IMR-90 (cell line): ENCODE data around the gene PTPRN2. TPM values are rescaled to one million over a fixed set of nuclear protein-coding genes. Genes with fewer than 3 reads are reported as not detected.

Experiments
- ATAC-seq: fragments of 200-7000 bp; cut with Tn5 transposase; 2 replicates; pipeline ENCODE4 v1.9.1; 2020; ENCODE audit warnings: low read depth, mild to moderate bottlenecking, moderate library complexity
- BruUV-seq: library from RNA; stranded (reverse); fragments of 400-500 nt; replicated peaks from 2 replicates; lab custom pipeline; 2021; lab: Mats Ljungman, UMichigan
- CTCF ChIA-PET: fragments of 300-600 bp; formaldehyde crosslinking; extraction: SDS; loops from one replicate; lab custom pipeline; 2021; ENCODE audit warnings: antibody characterized with exemption; lab: Yijun Ruan, JAX
- POLR2A ChIA-PET: fragments of 300-600 bp; sonication (Branson Sonifier 250); formaldehyde crosslinking; loops from one replicate; lab custom pipeline; 2022; ENCODE audit warnings: antibody characterized with exemption; ENCODE audit not compliant: unreplicated experiment; lab: Charles Lee
- DNase-seq: peaks from one replicate; pipeline ENCODE4 v3.0.0; 2013
- H2AFZ ChIP-seq: replicated peaks from 2 replicates; pipeline ENCODE3; 2013; ENCODE audit warnings: low read length, mild to moderate bottlenecking; ENCODE audit not compliant: poor library complexity
- H2AK5ac ChIP-seq: 2 replicates; pipeline ENCODE4 v1.6.1; 2013; ENCODE audit warnings: low read depth, low read length, inconsistent platforms
- H2AK9ac ChIP-seq: replicated peaks from 2 replicates; pipeline ENCODE3; 2013; ENCODE audit warnings: mild to moderate bottlenecking, low read depth, low read length, moderate library complexity; ENCODE audit not compliant: poor library complexity
- H2BK120ac ChIP-seq: 2 replicates; pipeline ENCODE4 v1.6.1; 2013; ENCODE audit warnings: low read depth, low read length, inconsistent platforms
- H2BK15ac ChIP-seq: 3 replicates; pipeline ENCODE4 v1.6.1; 2013; ENCODE audit warnings: low read depth, low read length, inconsistent platforms
- H2BK20ac ChIP-seq: 2 replicates; pipeline ENCODE4 v1.6.1; 2013; ENCODE audit warnings: low read depth, mild to moderate bottlenecking, inconsistent platforms, low read length, moderate library complexity
- H2BK5ac ChIP-seq: 2 replicates; pipeline ENCODE4 v1.6.1; 2013; ENCODE audit warnings: mild to moderate bottlenecking, low read depth, low read length, inconsistent platforms; ENCODE audit not compliant: poor library complexity, severe bottlenecking
- H3K14ac ChIP-seq: replicated peaks from 2 replicates; pipeline ENCODE4 v1.6.1; 2013; ENCODE audit warnings: low read depth, low read length, inconsistent platforms
- H3K18ac ChIP-seq: 2 replicates; pipeline ENCODE4 v1.6.1; 2013; ENCODE audit warnings: low read depth, low read length, control low read depth
- H3K23ac ChIP-seq: 2 replicates; pipeline ENCODE4 v1.6.1; 2013; ENCODE audit warnings: low read depth, low read length, inconsistent platforms
- H3K27ac ChIP-seq: 2 replicates; pipeline ENCODE4 v1.5.1; 2013; ENCODE audit warnings: mild to moderate bottlenecking, control low read depth, low read length; ENCODE audit not compliant: insufficient read depth
- H3K27me3 ChIP-seq: 2 replicates; pipeline ENCODE4 v1.6.1; 2013; ENCODE audit warnings: low read length; ENCODE audit not compliant: control insufficient read depth, insufficient read depth
- H3K36me3 ChIP-seq: 2 replicates; pipeline ENCODE4 v1.6.1; 2013; ENCODE audit warnings: low read length, mixed read lengths; ENCODE audit not compliant: control insufficient read depth, insufficient read depth
- H3K4ac ChIP-seq: 2 replicates; pipeline ENCODE4 v1.6.1; 2013; ENCODE audit warnings: low read depth, low read length, inconsistent platforms
- H3K4me1 ChIP-seq: 2 replicates; pipeline ENCODE4 v1.6.1; 2013; ENCODE audit warnings: low read length, mixed read lengths; ENCODE audit not compliant: control insufficient read depth, insufficient read depth
- H3K4me2 ChIP-seq: 2 replicates; pipeline ENCODE4 v1.6.1; 2013; ENCODE audit warnings: low read depth, mild to moderate bottlenecking, control low read depth, low read length, moderate library complexity
- H3K4me3 ChIP-seq: 2 replicates; pipeline ENCODE4 v1.5.1; 2013; ENCODE audit warnings: low read depth, mild to moderate bottlenecking, control low read depth, low read length, moderate library complexity; ENCODE audit not compliant: insufficient read depth
- H3K56ac ChIP-seq: 2 replicates; pipeline ENCODE4 v1.6.1; 2013; ENCODE audit warnings: low read length, inconsistent platforms; ENCODE audit not compliant: insufficient read depth; ENCODE audit errors: extremely low read depth
- H3K79me1 ChIP-seq, 2 experiments: 2 replicates each; pipeline ENCODE4 v1.6.1; 2013; ENCODE audit warnings: low read length in 2 of 2, inconsistent platforms in 1 of 2, low read depth in 1 of 2
- H3K9ac ChIP-seq: 2 replicates; pipeline ENCODE4 v1.6.1; 2013; ENCODE audit warnings: low read depth, low read length, control low read depth
- H3K9me1 ChIP-seq: 2 replicates; pipeline ENCODE4 v1.6.1; 2013; ENCODE audit warnings: low read length, inconsistent platforms; ENCODE audit not compliant: insufficient read depth
- H3K9me3 ChIP-seq: 2 replicates; pipeline ENCODE4 v1.6.1; 2013; ENCODE audit warnings: low read length; ENCODE audit not compliant: control insufficient read depth, insufficient read depth
- H4K20me1 ChIP-seq: 2 replicates; pipeline ENCODE4 v1.6.1; 2013; ENCODE audit warnings: low read length, inconsistent platforms; ENCODE audit not compliant: insufficient read depth
- H4K5ac ChIP-seq: 2 replicates; pipeline ENCODE4 v1.6.1; 2013; ENCODE audit warnings: mild to moderate bottlenecking, low read depth, low read length, control low read depth
- H4K8ac ChIP-seq, 2 experiments: 2 replicates each; pipeline ENCODE4 v1.6.1; 2013; ENCODE audit warnings: low read depth in 2 of 2, low read length in 2 of 2, control low read depth in 1 of 2, inconsistent platforms in 1 of 2
- H4K91ac ChIP-seq: 2 replicates; pipeline ENCODE4 v1.6.1; 2013; ENCODE audit warnings: low read depth, low read length, inconsistent platforms; ENCODE audit not compliant: insufficient read depth
- RFX5 ChIP-seq: IDR thresholded peaks from 2 replicates; pipeline ENCODE4 v1.8.0; 2012; ENCODE audit warnings: low read depth, mild to moderate bottlenecking, low read length, moderate library complexity
- whole genome bisulfite sequencing, 2 experiments: methylation state at CpG; one replicate each; pipeline versions ENCODE4 v1.1.5 to v1.1.7; 2013; ENCODE audit warnings: missing lambda C conversion rate in 2 of 2; ENCODE audit not compliant: insufficient read length in 1 of 2; ENCODE audit errors: extremely low coverage in 2 of 2; 5-methylcytosine and 5-hydroxymethylcytosine counted together
- dilution Hi-C: fragments of 300-500 bp; cut with HindIII; formaldehyde crosslinking; loops from one replicate; pipeline ENCODE4 v1.14.3; 2018; ENCODE audit warnings: low sequenced_read_pairs; ENCODE audit not compliant: unreplicated experiment
- in situ Hi-C: fragments of 300-500 bp; cut with MboI; formaldehyde crosslinking; loops from 3 replicates; pipeline ENCODE4 v1.14.3; 2019; ENCODE audit warnings: low sequenced_read_pairs, inconsistent platforms, mixed read lengths
- intact Hi-C: fragments of 100-400 bp; cut with micrococcal nuclease; formaldehyde crosslinking; loops from 2 replicates; pipeline ENCODE4 v1.10.0; 2022
- polyA plus RNA-seq, 3 experiments: library from polyadenylated mRNA; depleted of rRNA; stranded (reverse); fragments of >200 nt; gene quantifications; 2 replicates each; pipeline ENCODE4 v1.2.3, GENCODE V29; 2012; ENCODE audit warnings: low replicate concordance in 1 of 3
- total RNA-seq: library from RNA; depleted of rRNA; stranded (reverse); fragments of >200 nt; gene quantifications from 2 replicates; pipeline ENCODE4 v1.2.3, GENCODE V29; 2012

PTPRN2 gene
- total and polyA plus RNA-seq, 2 of the 4 experiments (the other 2 are of a cell fraction): 0.03 TPM; not detected in 1

DNA sequence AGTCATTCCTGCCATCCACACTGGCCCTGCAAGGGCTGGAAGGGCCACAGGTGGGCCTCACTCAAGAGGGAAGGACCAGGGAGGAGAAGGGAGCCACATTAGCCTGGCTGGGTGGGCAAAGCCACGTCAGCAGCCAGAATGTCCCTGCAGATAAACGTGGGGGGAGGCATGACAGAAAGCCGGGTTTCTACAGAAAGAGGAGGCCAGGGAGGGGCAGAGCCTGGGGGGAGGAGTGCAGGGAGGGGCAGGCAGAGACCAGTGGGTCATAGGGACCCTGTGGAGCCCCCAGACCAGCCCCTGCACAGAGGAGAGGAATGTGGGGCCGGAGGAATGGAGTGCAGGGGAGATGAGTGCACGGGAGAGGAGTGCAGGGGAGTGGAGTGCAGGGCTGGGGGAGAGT is 590.2 kb downstream of the PTPRN2 start:
- no peak for DNase-seq
- no peak overlapping the region for H2AK9ac ChIP-seq
- dilution Hi-C loops (no loop called here), in situ Hi-C loops (no loop called here), intact Hi-C loops (no loop called here)
- no peaks in the 10 kb centered on the region for H3K79me1 ChIP-seq
- no peak for TF ChIP-seq RFX5
- no peak overlapping the region for H2BK15ac ChIP-seq
- H2BK5ac ChIP-seq: no peak overlapping the region
- no peaks in the 10 kb centered on the region for H3K27me3 ChIP-seq
- H4K20me1 ChIP-seq: no peaks in the 10 kb centered on the region
- ChIA-PET CTCF (no interaction called here), POLR2A (no interaction called here)
- H2AFZ ChIP-seq: no peak overlapping the region
- no peak overlapping the region for H3K27ac ChIP-seq
- no peak overlapping the region for H2BK120ac ChIP-seq
- no peak overlapping the region for H3K9ac ChIP-seq
- H3K9me1 ChIP-seq: no peaks in the 10 kb centered on the region
- no peak overlapping the region for H3K4me2 ChIP-seq
- H3K4ac ChIP-seq: no peak overlapping the region
- H3K18ac ChIP-seq: no peak overlapping the region
- no peak overlapping the region for H4K5ac ChIP-seq
- H4K8ac ChIP-seq: no peak overlapping the region
- H4K91ac ChIP-seq: no peak overlapping the region
- H3K36me3 ChIP-seq: no peaks in the 10 kb centered on the region
- no peaks in the 10 kb centered on the region for H3K4me1 ChIP-seq
- WGBS, 2 experiments: 13% methylated on average over 3 of the region's 5 CpGs; no CpG with 5 or more reads in 1 of the 2 experiments
- no peak overlapping the region for H3K23ac ChIP-seq
- ATAC-seq: no peak
- no TSS peak for BruUV-seq
- H3K56ac ChIP-seq: no peak overlapping the region
- no peak overlapping the region for H2AK5ac ChIP-seq
- H2BK20ac ChIP-seq: no peak overlapping the region
- no peak overlapping the region for H3K14ac ChIP-seq
- no peak overlapping the region for H3K4me3 ChIP-seq
- peaks cover 55% of the 10 kb centered on the region for H3K9me3 ChIP-seq
